Suprapubic skin (tissue), 4 donors: ENCODE data around the gene MISFA. TPM values are rescaled to one million over a fixed set of nuclear protein-coding genes. Genes with fewer than 3 reads are reported as not detected.

Experiments
- DNase-seq, 2 donors: peaks; one replicate each; pipeline ENCODE4 v3.0.0-alpha.2; 2019; ENCODE audit warnings: low spot score in 2 of 2
- H3K27ac ChIP-seq: fragments of 200-600 bp; sonication (generic); one replicate; pipeline ENCODE4 v1.5.1; 2019
- H3K27me3 ChIP-seq: fragments of 200-600 bp; sonication (generic); one replicate; pipeline ENCODE4 v1.5.1; 2019
- H3K36me3 ChIP-seq: fragments of 200-600 bp; sonication (generic); one replicate; pipeline ENCODE4 v1.5.1; 2019
- H3K4me1 ChIP-seq: fragments of 200-600 bp; sonication (generic); one replicate; pipeline ENCODE4 v1.5.1; 2019
- H3K4me3 ChIP-seq: fragments of 200-600 bp; sonication (generic); one replicate; pipeline ENCODE4 v1.5.1; 2019; ENCODE audit warnings: mild to moderate bottlenecking
- H3K9me3 ChIP-seq: fragments of 200-600 bp; sonication (generic); one replicate; pipeline ENCODE4 v1.5.1; 2019
- EP300 ChIP-seq: sonication (generic); formaldehyde crosslinking; IDR thresholded peaks from one replicate; pipeline ENCODE4 v1.6.1; 2017; ENCODE audit warnings: antibody characterized with exemption
- POLR2A ChIP-seq, 2 donors: fragments of 450-650 bp; IDR thresholded peaks; one replicate each; pipeline ENCODE4 v1.6.1; 2017; ENCODE audit warnings: antibody characterized with exemption in 2 of 2, mild to moderate bottlenecking in 2 of 2, moderate library complexity in 2 of 2
- POLR2AphosphoS5 ChIP-seq, 3 donors: sonication (generic); formaldehyde crosslinking; IDR thresholded peaks; one replicate each; pipeline ENCODE4 v1.6.1; 2017; ENCODE audit warnings: antibody characterized with exemption in 3 of 3
- WGBS: methylation state at CpG from one replicate; pipeline ENCODE4 v1.1.5; 2018; 5-methylcytosine and 5-hydroxymethylcytosine counted together
- total RNA-seq, 4 donors: library from RNA; depleted of rRNA; stranded (reverse); fragments of >200 nt; gene quantifications; one replicate each; pipeline ENCODE4 v1.1.0, GENCODE V29; 2016
- TF ChIP-seq, protein P1 (sequence below), 2 donors: fragments of 200-600 bp in 1 of 2; fragments of 450-650 bp in 1 of 2; sonication (generic) in 1 of 2; IDR thresholded peaks; one replicate each; pipeline ENCODE4 v1.5.1; 2016 to 2019; ENCODE audit warnings: antibody characterized with exemption in 2 of 2, mild to moderate bottlenecking in 1 of 2, moderate library complexity in 1 of 2

The MISFA gene
- total RNA-seq, 4 donors from 2014 or later: 2.7 to 5.1 TPM; not detected in 2

- H3K4me1 ChIP-seq: peaks cover 26% of the 10 kb centered on the region
- no peaks in the 10 kb centered on the region for H3K9me3 ChIP-seq
- no peak for DNase-seq
- no peaks in the 10 kb centered on the region for H3K27me3 ChIP-seq
- TF ChIP-seq POLR2A (IDR thresholded peaks at IDR 0.05) (no peak), EP300 (no peak), POLR2AphosphoS5 (IDR thresholded peaks at IDR 0.05) (no peak)
- TF ChIP-seq, protein P1, sequence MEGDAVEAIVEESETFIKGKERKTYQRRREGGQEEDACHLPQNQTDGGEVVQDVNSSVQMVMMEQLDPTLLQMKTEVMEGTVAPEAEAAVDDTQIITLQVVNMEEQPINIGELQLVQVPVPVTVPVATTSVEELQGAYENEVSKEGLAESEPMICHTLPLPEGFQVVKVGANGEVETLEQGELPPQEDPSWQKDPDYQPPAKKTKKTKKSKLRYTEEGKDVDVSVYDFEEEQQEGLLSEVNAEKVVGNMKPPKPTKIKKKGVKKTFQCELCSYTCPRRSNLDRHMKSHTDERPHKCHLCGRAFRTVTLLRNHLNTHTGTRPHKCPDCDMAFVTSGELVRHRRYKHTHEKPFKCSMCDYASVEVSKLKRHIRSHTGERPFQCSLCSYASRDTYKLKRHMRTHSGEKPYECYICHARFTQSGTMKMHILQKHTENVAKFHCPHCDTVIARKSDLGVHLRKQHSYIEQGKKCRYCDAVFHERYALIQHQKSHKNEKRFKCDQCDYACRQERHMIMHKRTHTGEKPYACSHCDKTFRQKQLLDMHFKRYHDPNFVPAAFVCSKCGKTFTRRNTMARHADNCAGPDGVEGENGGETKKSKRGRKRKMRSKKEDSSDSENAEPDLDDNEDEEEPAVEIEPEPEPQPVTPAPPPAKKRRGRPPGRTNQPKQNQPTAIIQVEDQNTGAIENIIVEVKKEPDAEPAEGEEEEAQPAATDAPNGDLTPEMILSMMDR (IDR thresholded peaks at IDR 0.05): no peak
- H3K27ac ChIP-seq: no peak overlapping the region
- WGBS: 14% methylated on average over 5 of the region's 5 CpGs
- no peak overlapping the region for H3K4me3 ChIP-seq
- peaks cover 22% of the 10 kb centered on the region for H3K36me3 ChIP-seq
Measured at GRCh38 chr11:18618342-18619025, 18.9 kb downstream of the MISFA start.

GRCh38 chr11:18623707-18624106, 24.1 kb downstream of the MISFA start:
- no peak for TF ChIP-seq POLR2AphosphoS5 (IDR thresholded peaks at IDR 0.05)
- TF ChIP-seq, protein P1 (IDR thresholded peaks at IDR 0.05): no peak
- TF ChIP-seq EP300: no peak
- TF ChIP-seq POLR2A (IDR thresholded peaks at IDR 0.05): no peak
- H3K4me3 ChIP-seq: no peak overlapping the region
- no peak overlapping the region for H3K27ac ChIP-seq
- no peaks in the 10 kb centered on the region for H3K27me3 ChIP-seq
- H3K9me3 ChIP-seq: no peaks in the 10 kb centered on the region
- DNase-seq: no peak
- no peaks in the 10 kb centered on the region for H3K36me3 ChIP-seq
- WGBS: 95% methylated on average over 2 of the region's 2 CpGs
- peaks cover 13% of the 10 kb centered on the region for H3K4me1 ChIP-seq

GRCh38 chr11:18624161-18624560, 24.6 kb downstream of the MISFA start:
- 66% methylated on average over 1 of the region's 1 CpG for WGBS
- Histone ChIP-seq H3K27ac (no peak overlapping the region), H3K4me1 (peaks cover 9% of the 10 kb centered on the region), H3K36me3 (no peaks in the 10 kb centered on the region), H3K4me3 (no peak overlapping the region), H3K27me3 (no peaks in the 10 kb centered on the region), H3K9me3 (no peaks in the 10 kb centered on the region)
- TF ChIP-seq EP300 (no peak), POLR2A (IDR thresholded peaks at IDR 0.05) (no peak), POLR2AphosphoS5 (IDR thresholded peaks at IDR 0.05) (no peak)
- TF ChIP-seq, protein P1 (IDR thresholded peaks at IDR 0.05): no peak
- DNase-seq: no peak

DNA sequence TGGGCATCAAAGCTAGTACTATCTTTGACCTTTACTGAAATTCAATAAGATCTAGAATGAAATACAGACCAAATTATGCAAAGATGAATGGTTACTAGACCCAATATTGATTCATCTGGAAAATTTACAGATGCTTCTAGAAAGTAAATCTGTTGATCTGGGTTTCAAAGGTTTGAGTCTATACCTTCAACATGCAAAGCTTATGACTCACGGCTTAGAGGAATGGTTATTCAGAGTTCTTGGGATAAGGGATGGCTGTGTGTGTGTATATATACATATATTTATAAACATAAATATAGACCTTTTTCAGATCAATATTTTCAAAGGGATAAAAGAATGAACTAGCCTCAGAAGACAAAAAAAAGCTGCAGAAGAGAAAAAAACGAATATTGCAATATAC, 33.3 kb downstream of the MISFA start:
- Histone ChIP-seq H3K9me3 (no peaks in the 10 kb centered on the region), H3K4me1 (peaks cover 21% of the 10 kb centered on the region), H3K4me3 (peak overlapping the region; percentile 81), H3K27me3 (no peaks in the 10 kb centered on the region), H3K36me3 (no peaks in the 10 kb centered on the region), H3K27ac (no peak overlapping the region)
- WGBS: 41% methylated on average over 2 of the region's 2 CpGs
- TF ChIP-seq EP300 (no peak), POLR2AphosphoS5 (IDR thresholded peaks at IDR 0.05) (no peak)
- TF ChIP-seq, protein P1 (IDR thresholded peaks at IDR 0.05): no peak
- DNase-seq: no peak

DNA sequence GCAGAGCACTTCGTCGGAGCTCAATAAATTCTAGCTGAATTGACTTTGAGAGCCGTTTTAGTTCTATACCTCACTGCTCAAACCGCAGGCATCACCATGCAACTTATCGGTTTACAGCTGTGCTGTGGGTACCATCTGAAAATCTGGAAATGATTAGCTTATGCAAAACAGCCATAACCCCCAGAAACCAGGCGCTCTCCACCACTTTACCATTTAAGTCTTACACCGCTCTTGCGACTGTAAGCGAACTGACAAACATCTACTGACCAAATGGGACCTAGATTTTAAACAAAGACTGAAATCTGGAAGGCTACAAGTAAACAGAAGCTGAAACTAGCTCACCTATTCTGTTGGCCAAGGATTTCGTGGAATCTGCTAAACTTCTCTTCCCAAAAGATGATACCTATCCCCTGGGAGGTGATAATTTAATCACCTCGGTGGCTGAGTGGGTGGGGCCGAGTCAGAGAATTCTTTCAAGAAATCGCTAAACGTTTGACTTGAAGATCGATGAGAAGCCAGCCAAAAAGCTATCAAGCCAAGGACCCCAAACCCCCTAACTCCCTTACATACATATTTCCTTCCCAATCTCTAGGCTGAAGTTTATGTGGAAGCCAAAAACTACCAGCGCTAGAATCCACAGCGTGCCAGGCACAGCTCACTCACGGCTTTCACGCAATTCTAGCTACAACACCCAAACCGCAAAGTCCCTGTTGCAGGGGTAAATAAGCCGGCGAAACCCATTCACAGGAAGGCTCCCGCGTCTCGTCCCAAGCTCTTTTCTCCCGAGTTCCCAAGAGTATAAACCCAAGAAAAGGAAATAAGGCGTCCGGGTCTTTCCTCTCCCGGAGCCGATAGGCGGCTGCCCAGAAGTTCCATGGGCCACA, 33.9 kb downstream of the MISFA start:
- H3K27ac ChIP-seq: peak overlapping the region; percentile 93
- H3K4me3 ChIP-seq: peak overlapping the region; percentile 81
- H3K27me3 ChIP-seq: no peaks in the 10 kb centered on the region
- H3K9me3 ChIP-seq: no peaks in the 10 kb centered on the region
- peaks cover 21% of the 10 kb centered on the region for H3K4me1 ChIP-seq
- DNase-seq: peak in 1 of 2 donors; percentile 67
- TF ChIP-seq POLR2AphosphoS5 (IDR thresholded peaks at IDR 0.05) (no peak), EP300 (no peak), POLR2A (IDR thresholded peaks at IDR 0.05) (no peak)
- TF ChIP-seq, protein P1 (IDR thresholded peaks at IDR 0.05): no peak
- H3K36me3 ChIP-seq: no peaks in the 10 kb centered on the region
- WGBS: 6% methylated on average over 31 of the region's 31 CpGs
